ENCODE results near the gene FBXO48.

The FBXO48 gene

DNA sequence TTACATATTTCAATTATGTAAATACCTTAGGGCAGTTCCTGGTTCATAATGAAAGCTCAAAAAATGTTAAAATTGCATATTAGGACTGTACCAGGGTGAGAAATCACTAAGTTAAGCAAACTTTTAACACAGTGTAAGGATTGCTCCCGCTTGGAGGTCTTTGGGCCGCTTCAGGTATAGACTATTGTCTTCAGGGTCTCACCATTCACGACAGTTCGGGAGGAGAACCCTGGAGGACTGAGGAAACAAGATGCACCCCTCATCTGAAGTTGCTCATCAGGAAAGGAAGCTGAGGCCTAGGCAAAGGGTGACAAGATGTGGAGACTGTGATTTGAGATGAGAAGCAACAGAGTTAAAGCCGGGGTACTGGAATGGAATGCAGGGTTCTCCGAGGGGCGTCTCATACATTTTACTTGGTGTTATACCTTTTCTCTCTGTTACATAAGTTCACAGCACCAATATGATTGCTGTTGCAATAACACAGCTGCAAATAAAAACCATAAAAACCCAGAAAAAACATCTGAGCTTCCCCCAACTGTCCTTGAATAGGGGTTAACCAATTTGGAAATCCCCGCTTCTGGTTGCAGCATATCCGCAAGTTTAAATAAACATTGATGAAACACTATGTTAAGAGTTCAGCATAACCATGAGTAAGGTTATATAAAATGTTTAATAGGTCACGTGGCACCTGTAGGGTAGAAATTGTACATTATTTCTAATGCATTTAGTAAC, 40.1 kb downstream of the FBXO48 start:
- TF ChIP-seq, protein P1, sequence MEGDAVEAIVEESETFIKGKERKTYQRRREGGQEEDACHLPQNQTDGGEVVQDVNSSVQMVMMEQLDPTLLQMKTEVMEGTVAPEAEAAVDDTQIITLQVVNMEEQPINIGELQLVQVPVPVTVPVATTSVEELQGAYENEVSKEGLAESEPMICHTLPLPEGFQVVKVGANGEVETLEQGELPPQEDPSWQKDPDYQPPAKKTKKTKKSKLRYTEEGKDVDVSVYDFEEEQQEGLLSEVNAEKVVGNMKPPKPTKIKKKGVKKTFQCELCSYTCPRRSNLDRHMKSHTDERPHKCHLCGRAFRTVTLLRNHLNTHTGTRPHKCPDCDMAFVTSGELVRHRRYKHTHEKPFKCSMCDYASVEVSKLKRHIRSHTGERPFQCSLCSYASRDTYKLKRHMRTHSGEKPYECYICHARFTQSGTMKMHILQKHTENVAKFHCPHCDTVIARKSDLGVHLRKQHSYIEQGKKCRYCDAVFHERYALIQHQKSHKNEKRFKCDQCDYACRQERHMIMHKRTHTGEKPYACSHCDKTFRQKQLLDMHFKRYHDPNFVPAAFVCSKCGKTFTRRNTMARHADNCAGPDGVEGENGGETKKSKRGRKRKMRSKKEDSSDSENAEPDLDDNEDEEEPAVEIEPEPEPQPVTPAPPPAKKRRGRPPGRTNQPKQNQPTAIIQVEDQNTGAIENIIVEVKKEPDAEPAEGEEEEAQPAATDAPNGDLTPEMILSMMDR (IDR thresholded peaks at IDR 0.05; ENCODE audit: low read depth, low read length), result no peak
- H3K4me3 ChIP-seq (ENCODE audit: low read depth, low read length), result no peak overlapping the region

DNA sequence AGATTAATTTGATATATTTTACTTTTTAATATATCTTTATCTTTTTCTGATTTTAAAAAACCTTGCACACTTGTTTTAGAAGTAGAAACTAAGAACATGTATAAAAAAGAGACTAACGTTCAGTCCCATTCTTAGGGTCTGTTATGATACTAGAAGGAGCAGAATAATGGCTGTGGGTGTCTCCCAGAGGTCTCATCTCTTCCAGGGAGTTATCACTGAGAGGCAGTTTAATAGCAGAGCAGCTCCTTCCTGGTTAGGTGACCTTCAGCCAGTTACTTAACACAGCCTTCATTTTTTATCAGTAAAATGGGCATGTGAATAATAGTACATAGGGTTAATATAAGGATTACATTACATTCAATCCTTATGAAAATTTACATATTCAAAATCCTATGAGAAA, 40.6 kb downstream of the FBXO48 start:
- TF ChIP-seq, protein P1 (IDR thresholded peaks at IDR 0.05; ENCODE audit: low read depth, low read length), result no peak
- no peak overlapping the region for H3K4me3 ChIP-seq (ENCODE audit: low read depth, low read length)

DNA sequence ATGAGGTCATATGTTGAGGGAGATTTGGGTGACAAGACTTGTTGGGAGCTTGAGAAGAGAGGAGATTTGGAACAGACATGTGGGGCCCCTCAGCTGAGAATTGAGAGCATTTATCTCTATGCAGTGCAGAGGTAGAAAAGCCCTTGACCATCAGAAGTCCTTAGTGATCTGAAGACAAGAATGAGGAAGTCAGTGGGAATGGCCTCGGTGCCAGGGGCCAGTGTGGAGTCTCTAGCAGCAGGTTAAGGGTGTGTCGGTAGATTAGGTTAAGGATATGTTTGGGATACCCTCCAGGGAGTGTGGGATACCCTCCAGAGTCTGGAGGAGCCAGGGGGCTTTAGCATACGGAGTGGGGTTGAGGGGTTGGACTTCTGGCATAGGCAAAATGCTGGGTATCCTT, 41.6 kb downstream of the FBXO48 start:
- TF ChIP-seq, protein P1 (IDR thresholded peaks at IDR 0.05; ENCODE audit: low read depth, low read length), result no peak

DNA sequence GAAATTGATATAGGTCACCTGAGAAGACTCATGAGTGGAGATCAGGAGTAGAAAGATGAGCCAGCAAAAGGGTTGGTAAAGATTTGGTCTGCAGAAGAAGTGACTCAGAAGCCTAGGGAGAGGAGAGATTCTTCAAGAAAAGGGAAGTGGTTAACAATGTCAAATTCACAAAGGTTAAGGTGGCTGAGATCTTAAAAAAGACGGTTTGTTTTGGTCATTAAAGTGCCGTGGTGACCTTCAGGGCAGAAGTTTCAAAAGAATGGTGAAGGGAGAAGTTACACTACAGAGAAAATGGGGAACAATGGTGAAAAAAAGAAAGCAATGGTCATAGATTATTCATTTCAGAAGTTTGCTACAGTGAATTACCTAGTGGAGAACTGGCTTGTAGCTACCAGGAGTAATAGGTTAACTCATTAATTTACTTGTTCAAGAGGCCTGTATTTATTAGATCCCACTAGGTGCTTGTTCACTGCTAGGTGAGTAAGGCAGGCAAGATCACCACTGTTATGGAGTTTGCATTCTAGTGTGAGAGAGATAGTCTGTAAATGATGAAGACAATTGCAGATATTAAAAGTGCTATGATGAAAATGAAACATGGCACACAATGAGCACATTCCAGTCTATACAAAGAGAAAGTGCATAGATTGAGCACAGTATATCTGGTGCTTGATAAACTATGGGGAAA, 43.0 kb downstream of the FBXO48 start:
- TF ChIP-seq, protein P1 (IDR thresholded peaks at IDR 0.05; ENCODE audit: low read depth, low read length), result no peak
- no peak overlapping the region for H3K4me3 ChIP-seq (ENCODE audit: low read depth, low read length)

More for the DNA sequence above, 41.6 kb downstream of the FBXO48 start:
- H3K4me3 ChIP-seq (ENCODE audit: low read depth, low read length), result no peak overlapping the region

DNA sequence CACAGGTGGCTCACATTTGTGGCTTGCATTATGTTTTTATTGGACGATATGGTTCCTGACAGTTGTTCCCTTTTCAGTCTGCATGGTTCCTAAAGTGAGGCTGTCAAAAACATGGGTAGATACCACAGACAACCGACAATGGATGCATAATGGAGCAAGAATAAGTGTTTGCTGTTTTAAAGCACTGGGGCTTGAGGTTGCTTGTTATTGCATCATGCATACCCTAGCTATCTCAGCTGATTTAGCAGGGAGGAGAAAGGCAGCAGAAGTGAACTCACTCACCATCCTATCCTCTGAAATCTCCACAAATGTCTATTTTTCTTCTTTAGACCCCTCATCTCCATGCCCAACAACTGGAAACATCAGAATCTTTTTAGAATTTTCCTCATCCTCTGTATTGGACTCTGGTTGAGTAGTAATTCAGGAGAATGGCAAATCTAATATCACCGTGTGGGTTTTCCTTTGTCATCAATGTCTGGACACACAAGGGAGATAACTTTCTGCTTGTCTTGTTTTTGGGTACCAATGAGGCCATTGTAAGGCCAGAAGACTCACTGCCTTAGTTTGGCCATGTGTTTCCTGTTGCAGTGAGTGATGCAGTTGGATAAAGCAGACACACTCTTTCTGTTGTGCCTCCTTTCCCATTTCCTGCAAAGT, 46.7 kb downstream of the FBXO48 start:
- no peak overlapping the region for H3K4me3 ChIP-seq (ENCODE audit: low read depth, low read length)
- TF ChIP-seq, protein P1 (IDR thresholded peaks at IDR 0.05; ENCODE audit: low read depth, low read length), result no peak

DNA sequence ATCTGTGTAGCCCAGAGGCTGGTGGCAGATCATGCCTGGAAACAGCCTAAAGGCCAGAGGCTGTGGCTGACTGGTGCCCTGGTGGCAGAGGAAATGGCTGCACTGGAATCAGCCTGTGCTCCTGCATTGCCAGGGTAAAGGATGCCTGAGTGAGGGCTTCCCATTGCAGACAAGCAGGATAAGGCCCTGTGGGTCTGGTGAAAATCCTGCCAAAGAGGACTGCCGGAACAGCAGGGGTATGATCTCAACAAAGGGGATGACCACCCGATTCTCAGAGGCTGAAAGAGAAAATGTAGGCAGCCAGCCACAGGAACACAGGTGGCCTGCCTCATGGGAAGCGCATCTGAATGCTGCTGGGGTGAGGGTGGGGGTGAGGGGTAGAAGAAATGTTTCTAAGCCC, 48.2 kb downstream of the FBXO48 start:
- H3K4me3 ChIP-seq (ENCODE audit: low read depth, low read length), result no peak overlapping the region
- TF ChIP-seq, protein P1 (IDR thresholded peaks at IDR 0.05; ENCODE audit: low read depth, low read length), result no peak

DNA sequence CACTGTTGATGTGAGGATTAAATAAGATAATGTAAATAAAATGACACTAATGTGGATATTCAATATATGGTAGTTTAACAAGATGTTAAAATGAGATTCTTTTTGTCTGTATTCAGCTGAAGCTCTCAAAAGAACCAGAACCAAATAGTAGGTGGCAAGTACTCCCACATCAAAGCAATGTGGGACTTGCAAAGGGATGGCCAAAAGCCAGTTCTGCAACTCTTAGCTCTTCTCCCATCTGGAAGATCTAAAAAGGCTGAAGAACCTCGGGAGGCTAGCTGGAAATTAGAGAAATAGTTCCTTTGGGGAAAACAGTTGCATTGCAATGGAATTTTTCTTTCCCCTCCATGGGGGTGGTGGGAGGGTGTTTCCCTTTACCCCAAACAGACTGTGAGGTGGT, 48.7 kb downstream of the FBXO48 start:
- TF ChIP-seq, protein P1 (IDR thresholded peaks at IDR 0.05; ENCODE audit: low read depth, low read length), result no peak
- no peak overlapping the region for H3K4me3 ChIP-seq (ENCODE audit: low read depth, low read length)

Measured in WI38 (cell line).